ENCODE results near the gene LGALS3BP.

The LGALS3BP gene

GRCh38 chr17:79000396-79001189, 20.9 kb upstream of the LGALS3BP start:
- no peak for DNase-seq (ENCODE audit: low read depth in 2 of 2)

DNA sequence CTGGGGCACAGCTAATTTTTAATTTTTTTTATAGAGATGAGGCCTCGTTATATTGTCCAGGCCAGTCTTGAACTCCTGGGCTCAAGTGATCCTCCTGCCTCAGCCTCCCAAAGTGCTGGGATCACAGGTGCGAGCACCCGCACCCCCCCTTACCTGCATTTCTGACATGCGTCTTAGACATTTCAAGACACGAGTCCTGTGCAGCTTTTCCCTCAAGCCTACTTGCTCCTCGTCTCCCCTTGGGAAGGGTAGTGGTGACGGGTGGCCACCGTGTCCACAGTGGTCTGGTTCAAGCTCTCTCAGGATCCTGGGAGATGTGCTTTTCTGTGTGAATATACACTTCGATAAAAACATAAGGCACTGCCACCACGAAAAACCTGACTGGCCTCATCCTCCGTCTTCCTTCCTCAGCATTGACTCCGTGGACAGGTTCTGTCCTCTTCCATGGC, 20.2 kb upstream of the LGALS3BP start:
- no peak for DNase-seq (ENCODE audit: low read depth in 2 of 2)

- no peak for DNase-seq (ENCODE audit: low read depth in 2 of 2)
Observed at GRCh38 chr17:78999056-78999768, 19.5 kb upstream of the LGALS3BP start.

GRCh38 chr17:78998311-78999055, 18.8 kb upstream of the LGALS3BP start:
- no peak for DNase-seq (ENCODE audit: low read depth in 2 of 2)

DNA sequence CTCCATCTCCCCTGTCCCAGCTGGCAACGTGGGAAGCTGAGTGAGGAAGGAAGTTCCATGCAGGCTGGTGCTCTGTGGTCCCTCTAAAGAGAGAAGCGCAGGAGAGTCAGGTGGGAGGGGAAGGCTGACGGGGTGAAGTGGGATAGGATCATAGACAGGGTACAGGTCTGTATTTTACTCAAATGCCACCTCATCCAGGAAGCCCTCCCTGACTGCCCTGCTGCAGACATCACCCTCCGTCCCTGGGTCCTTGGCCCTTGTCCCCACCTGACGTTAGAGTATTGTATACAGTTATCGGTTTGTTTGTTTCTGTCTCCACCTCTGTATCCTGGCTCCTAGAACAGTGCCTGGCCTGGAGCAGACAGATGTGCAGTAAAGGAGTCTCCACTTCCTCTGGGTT, 18.2 kb upstream of the LGALS3BP start:
- DNase-seq (ENCODE audit: low read depth in 2 of 2), result no peak

- DNase-seq (ENCODE audit: low read depth in 2 of 2), result no peak
Observed at GRCh38 chr17:78997231-78997741, 17.6 kb upstream of the LGALS3BP start.

- DNase-seq (ENCODE audit: low read depth in 2 of 2), result no peak
Observed at GRCh38 chr17:78996781-78997201, 17.1 kb upstream of the LGALS3BP start.

DNA sequence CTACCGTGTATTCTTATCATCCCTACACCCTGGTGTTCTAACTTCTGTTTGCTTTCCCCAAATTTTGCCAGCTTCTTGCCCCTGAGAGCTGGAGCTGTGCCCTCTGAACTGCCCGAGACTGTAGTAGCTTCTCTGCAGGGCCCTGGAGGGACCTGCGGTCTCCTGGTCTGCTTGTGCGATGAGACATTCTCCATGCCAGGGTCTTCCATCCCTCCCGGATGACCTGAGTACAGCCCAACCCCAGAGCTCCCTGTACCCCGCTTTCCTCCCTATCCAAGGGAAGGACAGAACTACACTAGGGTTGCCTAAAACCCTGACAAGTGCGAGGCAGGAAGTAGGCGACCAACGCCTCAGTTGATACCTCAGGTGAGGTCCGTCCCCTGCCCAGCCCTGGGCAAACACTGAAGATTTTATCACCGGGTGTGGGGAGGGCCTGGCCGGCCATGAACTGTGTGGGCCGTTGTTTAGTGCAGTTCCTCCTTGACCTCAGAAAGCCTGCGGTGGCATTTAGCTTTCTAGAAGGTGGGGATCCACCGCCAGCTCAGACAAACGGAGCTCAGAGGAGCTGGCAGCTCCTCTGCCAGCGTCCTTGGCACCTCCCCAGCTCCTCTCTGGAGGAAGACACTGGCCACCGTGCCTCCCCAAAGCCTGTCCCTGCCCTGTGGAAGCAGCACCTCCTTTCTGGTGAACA, 16.2 kb upstream of the LGALS3BP start:
- DNase-seq (ENCODE audit: low read depth in 2 of 2), result no peak

GRCh38 chr17:78995022-78995760, 15.5 kb upstream of the LGALS3BP start:
- no peak for DNase-seq (ENCODE audit: low read depth in 2 of 2)

GRCh38 chr17:78993981-78994671, 14.4 kb upstream of the LGALS3BP start:
- no peak for DNase-seq (ENCODE audit: low read depth in 2 of 2)

GRCh38 chr17:78993241-78993956, 13.7 kb upstream of the LGALS3BP start:
- peak in 1 of 2 donors; percentile 45 for DNase-seq (ENCODE audit: low read depth in 2 of 2)

DNA sequence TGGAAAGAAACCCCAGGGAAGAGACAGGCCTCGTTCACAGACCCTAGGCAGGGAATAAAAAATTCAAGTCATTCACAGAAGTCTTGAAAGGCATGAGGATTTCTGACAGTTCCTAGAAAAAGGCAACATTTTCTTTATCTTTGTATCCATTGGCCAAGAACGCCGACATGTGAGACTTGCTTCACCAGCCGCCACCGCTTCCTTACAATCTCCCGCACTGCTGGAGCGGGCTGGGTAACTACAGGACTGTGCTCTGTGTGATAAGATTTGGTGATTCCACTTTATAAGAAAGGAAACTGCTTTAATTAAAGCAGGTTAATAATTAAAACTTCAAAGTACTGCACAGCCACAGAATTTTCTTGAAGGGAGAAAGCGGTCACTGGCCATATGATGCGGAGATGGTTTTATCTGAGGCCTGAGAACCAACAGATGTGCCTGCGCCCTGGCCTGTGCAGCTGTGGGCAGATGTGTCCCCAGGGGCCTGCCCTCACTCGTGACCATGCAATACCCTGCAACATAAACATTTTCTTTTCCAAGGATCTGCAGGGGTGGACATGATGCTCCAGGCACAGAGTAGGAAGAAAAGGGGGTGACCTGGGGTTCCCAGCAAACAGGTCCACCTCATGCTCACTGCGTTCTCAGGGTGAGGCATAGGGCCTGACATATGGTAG, 13.0 kb upstream of the LGALS3BP start:
- no peak for DNase-seq (ENCODE audit: low read depth in 2 of 2)

DNA sequence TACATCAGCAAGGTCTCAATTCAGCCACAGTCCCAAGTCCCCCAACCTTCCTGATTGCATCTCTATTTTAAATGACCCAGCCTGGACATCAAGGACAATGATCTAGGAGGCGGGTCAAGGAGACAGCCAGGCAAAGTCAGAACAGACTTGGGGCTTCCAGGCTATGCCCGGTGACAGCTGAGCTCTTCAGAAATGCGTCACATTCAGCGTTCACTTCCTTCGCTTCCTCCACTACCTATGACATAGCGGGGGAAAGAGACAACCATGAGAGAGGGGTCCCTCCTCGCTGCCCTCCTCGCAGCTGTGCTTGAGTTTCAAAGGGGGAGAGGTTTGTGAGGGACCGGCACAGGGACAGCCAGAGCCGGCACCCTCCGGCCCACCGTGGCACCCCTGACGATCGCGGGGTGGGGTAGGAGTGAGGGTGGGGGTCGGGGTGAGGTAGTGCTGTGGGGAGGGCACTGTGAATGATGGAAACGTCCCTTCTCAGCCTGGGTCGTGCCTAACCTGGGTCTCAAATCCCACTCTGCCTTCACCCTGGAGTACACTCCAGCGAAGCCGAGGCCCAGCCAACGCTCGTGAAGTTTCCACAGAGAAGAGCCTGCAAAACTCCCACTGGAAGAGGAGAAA, 12.3 kb upstream of the LGALS3BP start:
- no peak for DNase-seq (ENCODE audit: low read depth in 2 of 2)

- no peak for DNase-seq (ENCODE audit: low read depth in 2 of 2)
Observed at GRCh38 chr17:78991017-78991738, 11.5 kb upstream of the LGALS3BP start.

GRCh38 chr17:78990349-78991016, 10.8 kb upstream of the LGALS3BP start:
- no peak for DNase-seq (ENCODE audit: low read depth in 2 of 2)

DNA sequence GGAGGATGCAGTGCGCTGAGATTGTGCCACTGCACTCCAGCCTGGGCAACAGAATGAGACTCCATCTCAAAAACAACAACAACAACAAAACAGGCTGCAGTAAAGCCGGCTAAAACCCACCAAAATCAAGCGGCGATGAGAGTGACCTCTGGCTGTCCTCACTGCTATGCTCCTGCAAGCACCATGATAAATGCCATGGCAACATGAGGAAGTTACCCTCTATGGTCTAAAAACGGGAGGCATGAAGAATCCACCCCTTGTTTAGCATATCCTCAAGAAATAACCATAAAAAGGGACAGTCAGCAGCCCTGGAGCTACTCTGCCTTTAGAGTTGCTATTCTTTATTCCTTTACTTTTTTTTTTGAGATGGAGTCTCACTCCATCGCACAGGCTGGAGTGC, 8.4 kb upstream of the LGALS3BP start:
- no peak for DNase-seq (ENCODE audit: low read depth in 2 of 2)

DNA sequence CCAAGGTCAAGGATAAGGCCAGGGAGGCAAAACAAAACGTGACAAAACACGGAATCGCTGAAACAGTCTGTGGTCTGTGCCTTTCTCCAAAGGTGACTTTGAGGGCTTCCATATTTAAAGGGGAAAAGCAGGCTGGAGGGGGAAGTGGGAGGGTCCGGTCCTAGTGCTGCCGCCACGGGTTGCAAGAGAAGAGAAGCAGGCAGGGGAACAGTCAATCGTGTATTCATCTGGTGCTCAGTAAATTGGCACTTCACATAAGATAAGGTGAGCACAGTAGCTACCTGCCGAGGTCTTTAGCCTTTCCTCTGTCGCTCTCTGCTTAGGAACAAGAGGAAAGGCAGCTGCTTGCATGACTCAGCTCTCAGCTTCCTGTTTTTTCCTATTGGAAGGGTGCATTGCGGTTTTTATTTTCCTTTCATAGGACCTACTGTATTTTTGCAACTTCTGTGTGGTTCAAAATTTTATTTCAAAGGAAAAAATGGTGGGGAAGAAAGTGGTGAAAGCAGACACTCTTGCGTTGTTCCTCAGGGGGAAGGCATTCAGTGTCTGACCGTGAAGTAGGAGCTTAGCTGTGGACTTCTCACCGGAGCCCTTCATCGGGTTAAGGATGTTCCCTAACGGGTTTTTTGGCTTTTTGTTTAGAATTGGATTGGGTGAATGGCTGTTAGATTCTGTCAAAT, 7.1 kb upstream of the LGALS3BP start:
- DNase-seq (ENCODE audit: low read depth in 2 of 2), result no peak
